ACC112 (cell line): ENCODE measurements around the gene RABAC1.

ENCODE experiments used
- H2AFZ ChIP-seq: fragments of 200-600 bp; sonication (generic); one replicate; pipeline ENCODE4 v1.6.0; 2017; ENCODE audit warnings: antibody characterized with exemption, low read length; ENCODE audit not compliant: unreplicated experiment
- H3K27ac ChIP-seq: fragments of 200-600 bp; sonication (generic); 2 replicates; pipeline ENCODE4 v1.5.1; 2014; ENCODE audit warnings: low read depth, mild to moderate bottlenecking, antibody characterized with exemption, low read length, moderate library complexity
- H3K27me3 ChIP-seq: fragments of 200-600 bp; sonication (generic); 2 replicates; pipeline ENCODE4 v1.6.1; 2014; ENCODE audit warnings: mild to moderate bottlenecking, antibody characterized with exemption, low read length, moderate library complexity, mixed read lengths; ENCODE audit not compliant: insufficient read depth
- H3K36me3 ChIP-seq: fragments of 200-600 bp; sonication (generic); 2 replicates; pipeline ENCODE4 v1.6.1; 2016; ENCODE audit warnings: mild to moderate bottlenecking, antibody characterized with exemption, low read length, moderate library complexity, mixed read lengths; ENCODE audit not compliant: insufficient read depth
- H3K4me1 ChIP-seq: fragments of 200-600 bp; sonication (generic); one replicate; pipeline ENCODE4 v1.6.1; 2016; ENCODE audit warnings: low read length, mixed read lengths; ENCODE audit not compliant: insufficient read depth, unreplicated experiment, control insufficient read depth
- H3K4me3 ChIP-seq: fragments of 200-600 bp; sonication (generic); 2 replicates; pipeline ENCODE4 v1.5.1; 2014; ENCODE audit warnings: mild to moderate bottlenecking, low read depth, low read length
- H3K79me2 ChIP-seq: fragments of 200-600 bp; sonication (generic); one replicate; pipeline ENCODE4 v1.6.0; 2016; ENCODE audit warnings: low read length; ENCODE audit not compliant: control insufficient read depth, unreplicated experiment, insufficient read depth

Gene RABAC1

GRCh38 chr19:41912899-41913537, 46.1 kb downstream of the RABAC1 start:
- no peak overlapping the region for H3K27ac ChIP-seq
- no peaks in the 10 kb centered on the region for H3K36me3 ChIP-seq
- H2AFZ ChIP-seq = no peak overlapping the region
- no peaks in the 10 kb centered on the region for H3K4me1 ChIP-seq
- H3K27me3 ChIP-seq = peaks cover 51% of the 10 kb centered on the region
- no peaks in the 10 kb centered on the region for H3K79me2 ChIP-seq
- no peak overlapping the region for H3K4me3 ChIP-seq

- Histone ChIP-seq H3K4me3 (no peak overlapping the region), H3K27ac (no peak overlapping the region), H3K27me3 (peaks cover 49% of the 10 kb centered on the region)
Measured at GRCh38 chr19:41911889-41912731, 47.0 kb downstream of the RABAC1 start.

GRCh38 chr19:41910992-41911888, 47.9 kb downstream of the RABAC1 start:
- Histone ChIP-seq H3K79me2 (no peaks in the 10 kb centered on the region), H3K4me3 (no peak overlapping the region), H3K27me3 (peaks cover 41% of the 10 kb centered on the region)

More at GRCh38 chr19:41911889-41912731, 47.0 kb downstream of the RABAC1 start:
- Histone ChIP-seq H3K4me1 (no peaks in the 10 kb centered on the region), H2AFZ (no peak overlapping the region), H3K79me2 (no peaks in the 10 kb centered on the region), H3K36me3 (no peaks in the 10 kb centered on the region)

DNA sequence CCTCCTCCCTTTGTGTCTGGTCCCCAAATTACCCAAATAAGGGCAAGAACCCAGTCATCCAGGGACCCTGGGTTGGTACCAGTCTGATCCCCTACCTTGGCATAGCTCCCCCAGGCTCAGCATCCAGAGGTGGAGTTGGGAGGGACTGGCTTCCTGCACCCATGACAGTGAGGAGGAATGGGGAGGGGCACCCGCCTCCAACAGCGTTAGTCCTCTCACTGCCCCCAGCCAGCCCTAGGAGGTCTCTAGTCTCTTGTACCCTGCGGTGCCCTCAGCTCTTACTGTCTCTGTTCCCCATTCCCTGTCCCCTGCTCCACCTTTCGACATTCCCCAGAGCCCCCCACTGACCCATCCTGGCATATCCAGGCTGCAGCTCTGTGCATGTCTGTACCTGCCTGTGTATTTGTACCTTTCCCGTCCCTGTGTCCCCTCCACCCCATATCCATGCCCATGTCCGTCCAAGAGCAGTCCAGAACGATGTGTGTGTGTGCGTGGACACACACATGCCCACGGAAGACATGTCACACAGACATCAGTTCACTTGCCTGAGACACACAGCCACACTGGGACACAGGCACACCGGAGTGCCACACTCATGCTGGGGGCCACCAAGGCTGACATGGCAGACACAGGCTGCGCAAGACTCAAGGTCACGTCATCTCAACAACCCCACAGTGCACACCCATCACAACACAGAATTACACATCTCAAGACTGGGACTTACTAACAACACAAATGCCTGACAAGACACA, 48.7 kb downstream of the RABAC1 start:
- no peaks in the 10 kb centered on the region for H3K4me1 ChIP-seq
- peaks cover 32% of the 10 kb centered on the region for H3K27me3 ChIP-seq
- no peak overlapping the region for H3K27ac ChIP-seq

More at GRCh38 chr19:41910992-41911888, 47.9 kb downstream of the RABAC1 start:
- Histone ChIP-seq H3K36me3 (no peaks in the 10 kb centered on the region), H3K4me1 (no peaks in the 10 kb centered on the region), H3K27ac (no peak overlapping the region), H2AFZ (no peak overlapping the region)

DNA sequence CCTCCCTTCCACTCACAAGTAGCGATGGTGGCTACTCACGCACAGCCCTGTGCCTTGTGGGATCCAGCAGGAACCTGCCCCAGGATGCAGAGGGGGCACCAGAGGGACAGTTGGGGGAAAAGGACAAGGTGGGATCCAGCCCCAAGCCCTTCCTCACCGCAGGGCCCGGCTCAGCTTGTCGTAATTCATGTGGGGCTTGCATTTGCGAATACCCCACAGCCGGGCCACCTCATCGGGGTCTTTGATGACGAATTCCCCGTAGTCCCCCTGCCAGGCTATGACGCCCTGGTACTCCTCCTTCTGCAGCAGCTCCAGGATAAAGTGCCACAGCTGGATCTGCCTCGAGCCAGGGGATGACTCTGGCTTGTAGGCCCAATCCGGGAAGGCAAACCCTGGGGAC, 49.4 kb downstream of the RABAC1 start:
- H3K27me3 ChIP-seq = peaks cover 26% of the 10 kb centered on the region
- H3K4me3 ChIP-seq = no peak overlapping the region

More for the DNA sequence above, 48.7 kb downstream of the RABAC1 start:
- Histone ChIP-seq H3K79me2 (no peaks in the 10 kb centered on the region), H3K4me3 (no peak overlapping the region), H3K36me3 (no peaks in the 10 kb centered on the region), H2AFZ (no peak overlapping the region)

DNA sequence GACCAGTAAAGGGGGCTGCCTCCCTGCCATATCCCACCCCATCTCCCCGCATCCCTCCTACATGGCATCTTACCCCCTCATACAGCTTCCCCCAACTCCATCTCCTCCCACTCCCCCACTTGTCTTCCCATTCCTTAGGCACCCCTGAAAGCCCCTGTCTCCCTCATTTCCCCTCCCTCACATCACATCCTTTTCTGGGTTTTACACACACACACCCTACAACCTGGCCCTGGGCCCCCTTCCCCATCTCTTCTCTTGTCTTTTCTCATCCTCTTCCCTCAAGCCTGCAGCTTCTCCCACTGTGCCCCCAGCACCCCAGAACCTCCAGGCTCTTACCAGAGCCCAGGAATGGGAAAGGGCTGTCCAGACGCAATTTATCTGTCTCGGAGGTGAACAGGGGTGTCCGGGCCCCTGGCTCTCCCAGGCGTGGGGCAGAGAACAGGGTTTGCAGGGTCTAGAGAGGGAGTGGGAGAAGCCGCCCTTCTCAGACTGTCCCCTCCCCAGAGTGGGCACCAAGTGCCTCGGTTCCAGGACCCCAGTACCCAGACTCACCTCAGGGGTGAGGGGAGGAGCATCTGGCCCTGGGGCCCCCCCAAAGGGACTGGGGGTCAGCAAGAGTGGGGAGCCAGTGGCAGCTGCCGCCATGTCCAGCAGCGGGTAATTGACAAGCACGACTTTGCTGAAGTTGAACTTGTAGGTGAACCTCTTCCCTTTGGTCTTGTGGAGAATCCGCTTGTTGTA, 50.2 kb downstream of the RABAC1 start:
- no peaks in the 10 kb centered on the region for H3K79me2 ChIP-seq
- peaks cover 18% of the 10 kb centered on the region for H3K27me3 ChIP-seq
- no peak overlapping the region for H3K4me3 ChIP-seq
- H3K36me3 ChIP-seq = no peaks in the 10 kb centered on the region
- H3K4me1 ChIP-seq = no peaks in the 10 kb centered on the region
- H2AFZ ChIP-seq = no peak overlapping the region
- no peak overlapping the region for H3K27ac ChIP-seq

More for the DNA sequence above, 49.4 kb downstream of the RABAC1 start:
- Histone ChIP-seq H3K27ac (no peak overlapping the region), H3K79me2 (no peaks in the 10 kb centered on the region), H3K4me1 (no peaks in the 10 kb centered on the region), H3K36me3 (no peaks in the 10 kb centered on the region), H2AFZ (no peak overlapping the region)

GRCh38 chr19:41907994-41908615, 51.0 kb downstream of the RABAC1 start:
- H2AFZ ChIP-seq = no peak overlapping the region
- no peak overlapping the region for H3K4me3 ChIP-seq
- H3K27ac ChIP-seq = no peak overlapping the region
- peaks cover 11% of the 10 kb centered on the region; the same call in 1 of the 2 replicates for H3K27me3 ChIP-seq
- no peaks in the 10 kb centered on the region for H3K4me1 ChIP-seq
- no peaks in the 10 kb centered on the region for H3K79me2 ChIP-seq
- H3K36me3 ChIP-seq = no peaks in the 10 kb centered on the region

DNA sequence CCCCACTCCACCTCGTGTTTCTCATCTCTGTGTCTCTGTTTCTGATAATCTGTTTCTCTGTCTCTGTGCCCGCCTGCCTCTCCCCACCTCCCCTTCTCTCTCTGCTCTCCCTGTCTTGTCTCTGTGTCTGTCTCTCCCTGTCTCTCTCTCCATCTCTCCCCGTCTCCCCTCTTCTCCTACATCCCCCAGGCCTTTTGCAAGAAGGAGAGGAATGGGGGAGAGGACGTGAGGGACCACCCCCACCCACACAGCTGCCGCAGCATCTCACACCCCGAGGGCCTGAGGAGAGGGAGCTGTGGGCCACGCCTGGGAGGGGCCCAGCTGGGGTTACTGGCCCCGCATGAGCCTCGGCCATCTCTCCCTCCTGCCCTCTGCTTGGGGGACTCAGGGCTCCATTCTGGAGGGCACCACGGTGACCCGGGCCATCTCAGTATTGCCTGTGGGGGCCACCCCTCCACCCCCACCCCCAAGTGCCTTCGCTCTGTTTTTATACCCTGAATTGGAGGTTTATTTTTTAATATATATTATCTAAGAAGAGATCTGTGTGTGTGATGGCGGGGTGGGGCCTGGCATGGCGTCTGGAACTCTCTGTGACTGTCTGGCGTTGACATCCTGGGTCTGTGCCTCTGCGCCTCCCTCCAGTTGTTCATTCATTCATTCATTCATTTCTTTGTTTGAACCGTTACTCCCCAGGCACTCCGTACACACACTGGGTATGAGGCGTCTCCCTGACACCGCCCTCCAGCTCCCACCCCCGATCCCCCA, 52.0 kb downstream of the RABAC1 start:
- no peaks in the 10 kb centered on the region for H3K4me1 ChIP-seq
- H3K36me3 ChIP-seq = no peaks in the 10 kb centered on the region
- H3K4me3 ChIP-seq = no peak overlapping the region
- peaks cover 5% of the 10 kb centered on the region; the same call in 1 of the 2 replicates for H3K27me3 ChIP-seq
- H2AFZ ChIP-seq = no peak overlapping the region
- H3K79me2 ChIP-seq = no peaks in the 10 kb centered on the region
- H3K27ac ChIP-seq = no peak overlapping the region
